ENCODE measurements around the gene SSH3.

SSH3 gene

GRCh38 chr11:67289651-67290479 is 13.5 kb upstream of the SSH3 start:
- H3K4me1 ChIP-seq (ENCODE audit: insufficient read depth, low read length): peaks cover 8% of the 10 kb centered on the region
- no peaks in the 10 kb centered on the region for H3K27me3 ChIP-seq (ENCODE audit: insufficient read depth, low read length)
- WGBS: 41% methylated on average over 36 of the region's 36 CpGs
- H3K9ac ChIP-seq (ENCODE audit: low read depth, low read length): peak overlapping the region; percentile 65
- H3K9me3 ChIP-seq (ENCODE audit: insufficient read depth, low read depth, low read length): no peaks in the 10 kb centered on the region
- no peak overlapping the region for H3K27ac ChIP-seq (ENCODE audit: low read depth, low read length)
- peaks cover 45% of the 10 kb centered on the region for H3K36me3 ChIP-seq (ENCODE audit: insufficient read depth, low read length)
- peak overlapping the region; percentile 78 for H3K4me3 ChIP-seq (ENCODE audit: low read length)

GRCh38 chr11:67290801-67291200 is 12.5 kb upstream of the SSH3 start:
- Histone ChIP-seq H3K9me3 (ENCODE audit: insufficient read depth, low read depth, low read length) (peaks cover 3% of the 10 kb centered on the region), H3K9ac (ENCODE audit: low read depth, low read length) (no peak overlapping the region), H3K27ac (ENCODE audit: low read depth, low read length) (no peak overlapping the region), H3K36me3 (ENCODE audit: insufficient read depth, low read length) (peaks cover 40% of the 10 kb centered on the region), H3K27me3 (ENCODE audit: insufficient read depth, low read length) (no peaks in the 10 kb centered on the region), H3K4me1 (ENCODE audit: insufficient read depth, low read length) (peaks cover 8% of the 10 kb centered on the region), H3K4me3 (ENCODE audit: low read length) (no peak overlapping the region)
- 94% methylated on average over 7 of the region's 7 CpGs for WGBS

DNA sequence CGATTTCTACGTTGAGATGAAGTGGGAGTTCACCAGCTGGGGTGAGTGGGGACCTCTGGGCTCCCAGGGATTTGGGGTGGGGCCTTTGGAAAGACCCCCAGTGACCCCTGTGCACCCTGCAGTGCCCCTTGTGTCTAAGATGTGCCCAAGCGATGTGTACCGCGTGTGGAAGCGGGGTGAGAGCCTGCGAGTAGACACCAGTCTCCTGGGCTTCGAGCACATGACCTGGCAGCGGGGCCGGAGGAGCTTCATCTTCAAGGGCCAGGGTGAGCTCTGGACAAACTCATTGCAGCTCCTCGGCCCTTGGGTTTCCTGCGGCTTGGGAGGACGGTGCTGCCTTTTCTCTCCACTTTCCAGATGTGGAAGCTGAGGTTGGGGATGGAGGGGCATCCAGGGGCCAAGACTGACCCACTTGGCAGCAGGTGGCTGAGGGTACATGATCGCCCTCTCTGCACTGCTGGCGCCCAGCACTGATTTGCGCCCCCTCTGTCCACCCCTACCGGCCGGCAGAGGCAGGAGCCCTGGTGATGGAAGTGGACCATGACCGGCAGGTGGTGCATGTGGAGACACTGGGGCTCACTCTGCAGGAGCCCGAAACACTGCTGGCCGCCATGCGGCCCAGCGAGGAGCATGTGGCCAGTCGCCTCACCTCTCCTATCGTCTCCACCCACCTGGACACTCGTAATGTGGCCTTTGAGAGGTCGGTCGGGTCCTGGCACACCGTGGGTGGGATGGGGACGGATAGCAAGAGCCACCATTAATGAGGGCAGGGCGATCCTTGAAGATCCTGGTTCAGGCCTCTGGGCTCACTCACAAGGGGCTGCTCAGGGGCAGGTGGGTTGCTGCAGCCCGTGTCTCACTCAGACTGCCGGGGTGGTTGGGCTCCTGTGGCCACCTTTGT is 11.6 kb upstream of the SSH3 start:
- H3K27me3 ChIP-seq (ENCODE audit: insufficient read depth, low read length): no peaks in the 10 kb centered on the region
- peaks cover 8% of the 10 kb centered on the region for H3K9me3 ChIP-seq (ENCODE audit: insufficient read depth, low read depth, low read length)
- 95% methylated on average over 33 of the region's 33 CpGs for WGBS
- no peak overlapping the region for H3K27ac ChIP-seq (ENCODE audit: low read depth, low read length)
- peaks cover 46% of the 10 kb centered on the region for H3K36me3 ChIP-seq (ENCODE audit: insufficient read depth, low read length)
- no peak overlapping the region for H3K4me3 ChIP-seq (ENCODE audit: low read length)
- H3K9ac ChIP-seq (ENCODE audit: low read depth, low read length): no peak overlapping the region
- peaks cover 8% of the 10 kb centered on the region for H3K4me1 ChIP-seq (ENCODE audit: insufficient read depth, low read length)

DNA sequence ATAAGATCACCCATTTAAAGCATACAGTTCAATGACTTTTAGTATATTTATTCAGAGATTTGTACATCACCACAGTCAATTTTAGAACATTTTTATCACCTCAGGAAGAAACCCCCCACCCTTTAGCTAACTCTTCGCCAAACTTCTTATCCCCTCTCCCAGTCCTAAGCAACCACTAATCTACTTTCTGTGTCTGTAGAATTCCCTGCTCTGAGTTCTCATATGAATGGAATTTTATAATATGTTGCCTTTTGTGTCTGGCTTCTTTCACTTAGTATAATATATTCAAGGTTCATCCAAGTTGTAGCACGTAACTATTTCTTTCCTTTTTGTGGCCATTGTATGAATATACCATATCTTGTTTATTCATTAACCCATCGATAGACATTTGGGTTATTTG is 10.7 kb upstream of the SSH3 start:
- Histone ChIP-seq H3K27ac (ENCODE audit: low read depth, low read length) (no peak overlapping the region), H3K27me3 (ENCODE audit: insufficient read depth, low read length) (no peaks in the 10 kb centered on the region), H3K4me1 (ENCODE audit: insufficient read depth, low read length) (peaks cover 6% of the 10 kb centered on the region), H3K36me3 (ENCODE audit: insufficient read depth, low read length) (peaks cover 46% of the 10 kb centered on the region), H3K4me3 (ENCODE audit: low read length) (no peak overlapping the region), H3K9me3 (ENCODE audit: insufficient read depth, low read depth, low read length) (peaks cover 8% of the 10 kb centered on the region), H3K9ac (ENCODE audit: low read depth, low read length) (no peak overlapping the region)
- WGBS: 89% methylated on average over 1 of the region's 3 CpGs

GRCh38 chr11:67293090-67293489 is 10.2 kb upstream of the SSH3 start:
- Histone ChIP-seq H3K4me1 (ENCODE audit: insufficient read depth, low read length) (peaks cover 2% of the 10 kb centered on the region), H3K27ac (ENCODE audit: low read depth, low read length) (no peak overlapping the region), H3K9ac (ENCODE audit: low read depth, low read length) (no peak overlapping the region), H3K27me3 (ENCODE audit: insufficient read depth, low read length) (no peaks in the 10 kb centered on the region), H3K9me3 (ENCODE audit: insufficient read depth, low read depth, low read length) (peaks cover 8% of the 10 kb centered on the region), H3K4me3 (ENCODE audit: low read length) (no peak overlapping the region), H3K36me3 (ENCODE audit: insufficient read depth, low read length) (peaks cover 46% of the 10 kb centered on the region)
- 93% methylated on average over 2 of the region's 3 CpGs for WGBS

DNA sequence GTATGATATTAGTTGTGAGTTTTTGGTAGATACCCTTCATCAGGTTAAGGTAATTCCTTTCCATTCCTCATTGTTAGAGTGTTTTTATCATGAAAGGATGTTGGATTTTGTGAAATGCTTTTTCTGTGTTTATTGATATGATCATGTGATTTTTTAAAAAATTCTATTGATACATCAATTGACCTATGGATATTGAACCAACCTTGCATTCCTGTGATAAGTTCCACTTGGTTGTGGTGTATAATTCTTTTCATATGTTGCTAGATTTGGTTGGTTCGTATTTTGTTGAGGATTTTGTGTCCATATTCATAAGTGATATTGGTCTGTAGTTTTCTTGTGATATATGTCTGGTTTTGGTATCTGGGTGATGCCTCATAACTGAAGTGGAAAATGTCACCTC is 7.5 kb upstream of the SSH3 start:
- Histone ChIP-seq H3K9me3 (ENCODE audit: insufficient read depth, low read depth, low read length) (peaks cover 8% of the 10 kb centered on the region), H3K4me1 (ENCODE audit: insufficient read depth, low read length) (no peaks in the 10 kb centered on the region), H3K27me3 (ENCODE audit: insufficient read depth, low read length) (no peaks in the 10 kb centered on the region), H3K9ac (ENCODE audit: low read depth, low read length) (no peak overlapping the region), H3K36me3 (ENCODE audit: insufficient read depth, low read length) (peaks cover 63% of the 10 kb centered on the region), H3K4me3 (ENCODE audit: low read length) (no peak overlapping the region), H3K27ac (ENCODE audit: low read depth, low read length) (no peak overlapping the region)
- 94% methylated on average over 1 of the region's 1 CpG for WGBS

- peaks cover 13% of the 10 kb centered on the region for H3K4me1 ChIP-seq (ENCODE audit: insufficient read depth, low read length)
- 93% methylated on average over 7 of the region's 7 CpGs for WGBS
- no peak overlapping the region for H3K27ac ChIP-seq (ENCODE audit: low read depth, low read length)
- H3K4me3 ChIP-seq (ENCODE audit: low read length): no peak overlapping the region
- H3K36me3 ChIP-seq (ENCODE audit: insufficient read depth, low read length): peaks cover 47% of the 10 kb centered on the region
- peaks cover 8% of the 10 kb centered on the region for H3K9me3 ChIP-seq (ENCODE audit: insufficient read depth, low read depth, low read length)
- peaks cover under 1% of the 10 kb centered on the region; the same call in 1 of the 2 replicates for H3K27me3 ChIP-seq (ENCODE audit: insufficient read depth, low read length)
- no peak overlapping the region for H3K9ac ChIP-seq (ENCODE audit: low read depth, low read length)
Observed at GRCh38 chr11:67298786-67299185, 4.5 kb upstream of the SSH3 start.

DNA sequence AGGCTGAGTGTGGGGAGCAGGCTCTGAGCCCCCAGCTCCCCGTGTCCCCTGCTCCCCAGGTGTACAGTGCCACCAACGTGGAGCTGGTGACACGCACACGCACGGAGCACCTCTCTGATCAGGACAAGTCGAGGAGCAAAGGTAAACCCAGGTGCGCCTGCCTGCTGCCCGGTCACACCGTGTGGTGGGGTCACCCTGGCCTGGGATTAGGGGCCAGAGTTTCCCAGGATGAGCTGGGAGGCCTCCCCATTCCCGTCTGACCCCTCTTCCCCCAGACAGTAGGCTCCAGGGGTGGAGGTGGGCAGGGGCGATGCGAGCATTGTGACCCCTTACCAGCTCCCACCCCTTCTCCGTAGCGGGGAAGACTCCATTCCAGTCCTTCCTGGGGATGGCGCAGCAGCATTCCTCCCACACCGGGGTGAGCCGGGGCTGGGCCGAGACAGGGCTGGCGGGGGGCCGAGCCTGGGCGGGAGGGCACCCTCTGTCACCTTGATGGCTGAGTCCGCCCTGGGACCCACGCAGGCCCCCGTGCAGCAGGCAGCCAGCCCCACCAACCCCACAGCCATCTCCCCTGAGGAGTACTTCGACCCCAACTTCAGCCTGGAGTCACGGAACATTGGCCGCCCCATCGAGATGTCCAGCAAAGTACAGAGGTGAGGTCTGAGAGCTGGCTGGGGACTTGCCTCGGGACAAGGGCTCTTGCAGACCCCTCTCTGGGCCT is 3.7 kb upstream of the SSH3 start:
- H3K36me3 ChIP-seq (ENCODE audit: insufficient read depth, low read length): peaks cover 42% of the 10 kb centered on the region
- peaks cover 9% of the 10 kb centered on the region for H3K27me3 ChIP-seq (ENCODE audit: insufficient read depth, low read length)
- no peak overlapping the region; the same call in 1 of the 2 replicates for H3K9ac ChIP-seq (ENCODE audit: low read depth, low read length)
- H3K4me3 ChIP-seq (ENCODE audit: low read length): no peak overlapping the region
- peaks cover 15% of the 10 kb centered on the region for H3K4me1 ChIP-seq (ENCODE audit: insufficient read depth, low read length)
- no peak overlapping the region for H3K27ac ChIP-seq (ENCODE audit: low read depth, low read length)
- H3K9me3 ChIP-seq (ENCODE audit: insufficient read depth, low read depth, low read length): peaks cover 8% of the 10 kb centered on the region
- 95% methylated on average over 29 of the region's 29 CpGs for WGBS

GRCh38 chr11:67300256-67300755 is 3.0 kb upstream of the SSH3 start:
- H3K9ac ChIP-seq (ENCODE audit: low read depth, low read length): no peak overlapping the region

GRCh38 chr11:67300756-67301312 is 2.5 kb upstream of the SSH3 start:
- Histone ChIP-seq H3K4me3 (ENCODE audit: low read length) (no peak overlapping the region), H3K9me3 (ENCODE audit: insufficient read depth, low read depth, low read length) (peaks cover 5% of the 10 kb centered on the region), H3K36me3 (ENCODE audit: insufficient read depth, low read length) (peaks cover 35% of the 10 kb centered on the region), H3K9ac (ENCODE audit: low read depth, low read length) (no peak overlapping the region), H3K27me3 (ENCODE audit: insufficient read depth, low read length) (peaks cover 11% of the 10 kb centered on the region), H3K4me1 (ENCODE audit: insufficient read depth, low read length) (peaks cover 16% of the 10 kb centered on the region), H3K27ac (ENCODE audit: low read depth, low read length) (no peak overlapping the region)
- 94% methylated on average over 22 of the region's 22 CpGs for WGBS

More at GRCh38 chr11:67300256-67300755, 3.0 kb upstream of the SSH3 start:
- peaks cover 8% of the 10 kb centered on the region for H3K9me3 ChIP-seq (ENCODE audit: insufficient read depth, low read depth, low read length)
- peaks cover 38% of the 10 kb centered on the region for H3K36me3 ChIP-seq (ENCODE audit: insufficient read depth, low read length)
- peaks cover 16% of the 10 kb centered on the region for H3K4me1 ChIP-seq (ENCODE audit: insufficient read depth, low read length)
- no peak overlapping the region for H3K4me3 ChIP-seq (ENCODE audit: low read length)
- no peak overlapping the region for H3K27ac ChIP-seq (ENCODE audit: low read depth, low read length)
- 93% methylated on average over 13 of the region's 13 CpGs for WGBS
- H3K27me3 ChIP-seq (ENCODE audit: insufficient read depth, low read length): peaks cover 11% of the 10 kb centered on the region
